K562 (cell line): ENCODE measurements around the gene PRKAG2. TPM values are rescaled to one million over a fixed set of nuclear protein-coding genes. Genes with fewer than 3 reads are reported as not detected.
A peak's percentile ranks its signal among the peaks of the same experiment; 100 is the strongest.

Experiments used
- ATF7 ChIP-seq: fragments of 450-650 bp; IDR thresholded peaks from 2 replicates; pipeline ENCODE4 v1.7.1; 2014; ENCODE audit warnings: mild to moderate bottlenecking, moderate library complexity
- CHCHD3 ChIP-seq: fragments of 250-450 bp; sonication (Bioruptor Pico); IDR thresholded peaks from 2 replicates; pipeline ENCODE4 v2.1.2; 2022; ENCODE audit warnings: mild to moderate bottlenecking
- CREB3L1 ChIP-seq: fragments of 450-650 bp; IDR thresholded peaks from 2 replicates; pipeline ENCODE4 v1.6.1; 2014; ENCODE audit warnings: low read depth, mild to moderate bottlenecking, moderate library complexity, borderline replicate concordance
- DMBX1 ChIP-seq: fragments of 250-450 bp; sonication (Bioruptor Pico); IDR thresholded peaks from 2 replicates; pipeline ENCODE4 v1.8.0; 2022; ENCODE audit warnings: inconsistent platforms, mild to moderate bottlenecking, moderate library complexity, borderline replicate concordance
- HCFC1 ChIP-seq: IDR thresholded peaks from 2 replicates; pipeline ENCODE4 v1.6.1; 2012; ENCODE audit warnings: low read depth, low read length, improper control_type of control experiment
- KLF6 ChIP-seq: fragments of 250-450 bp; sonication (Bioruptor Pico); IDR thresholded peaks from 2 replicates; pipeline ENCODE4 v1.4.0; 2020; ENCODE audit warnings: mild to moderate bottlenecking, moderate library complexity, borderline replicate concordance
- MEF2D ChIP-seq: conservative IDR thresholded peaks from 2 replicates; pipeline ENCODE4 v1.6.1; 2016; ENCODE audit warnings: low read depth, missing genetic modification characterization, missing compliant biosample characterization
- MEIS2 ChIP-seq: fragments of 450-650 bp; IDR thresholded peaks from 2 replicates; pipeline ENCODE4 v1.6.1; 2014; ENCODE audit warnings: mild to moderate bottlenecking; ENCODE audit not compliant: partially characterized antibody
- PREB ChIP-seq: sonication (generic); formaldehyde crosslinking; IDR thresholded peaks from 2 replicates; pipeline ENCODE4 v1.8.1; 2023; ENCODE audit warnings: mild to moderate bottlenecking, missing genetic modification reagents
- PURB ChIP-seq: sonication (generic); formaldehyde crosslinking; IDR thresholded peaks from 2 replicates; pipeline ENCODE4 v1.9.0; 2021; ENCODE audit warnings: low read depth, mild to moderate bottlenecking, missing genetic modification reagents
- SREBF1 ChIP-seq: fragments of 150-350 bp; IDR thresholded peaks from 2 replicates; pipeline ENCODE4 v1.6.1; 2014; ENCODE audit warnings: antibody characterized with exemption, low read depth, low read length, borderline replicate concordance
- ZBTB43 ChIP-seq: sonication (generic); formaldehyde crosslinking; IDR thresholded peaks from 2 replicates; pipeline ENCODE4 v1.8.0; 2023; ENCODE audit warnings: mild to moderate bottlenecking, missing genetic modification reagents
- ZBTB5 ChIP-seq: fragments of 450-650 bp; IDR thresholded peaks from 2 replicates; pipeline ENCODE4 v1.6.1; 2017; ENCODE audit warnings: antibody characterized with exemption
- ZEB2 ChIP-seq: fragments of 450-650 bp; IDR thresholded peaks from 2 replicates; pipeline ENCODE4 v1.6.1; 2016
- ZNF146 ChIP-seq: IDR thresholded peaks from one replicate; pipeline ENCODE4 v1.6.1; 2018; ENCODE audit warnings: missing compliant biosample characterization; ENCODE audit not compliant: unreplicated experiment
- ZNF354B ChIP-seq: fragments of 250-450 bp; sonication (Bioruptor Pico); IDR thresholded peaks from 2 replicates; pipeline ENCODE4 v1.4.0; 2020
- ZNF445 ChIP-seq: fragments of 250-450 bp; sonication (Bioruptor Pico); IDR thresholded peaks from 2 replicates; pipeline ENCODE4 v1.4.0; 2020; ENCODE audit warnings: low read depth, mild to moderate bottlenecking, moderate library complexity
- polyA plus RNA-seq, 8 experiments: library from polyadenylated mRNA; depleted of rRNA in 4 of 8; stranded (reverse) in 5 of 8; unstranded in 3 of 8; fragments of >200 nt; fragmentation: Nextera tagmentation in 2 of 8; fragmentation: Illumina TruSeq in 1 of 8; extraction: Ambion mirVana in 2 of 8; extraction: Trizol in 1 of 8; gene quantifications; 2 replicates each; pipeline versions ENCODE4 v1.2.1 to v1.2.3, GENCODE V29; 2011 to 2014; ENCODE audit warnings: inconsistent platforms in 1 of 8, missing spikeins in 1 of 8
- total RNA-seq, 7 experiments: library from RNA; depleted of rRNA in 6 of 7; stranded (reverse); fragments of >200 nt in 6 of 7; fragmentation: Illumina TruSeq in 2 of 7; extraction: Trizol in 2 of 7; gene quantifications; 2 replicates each; pipeline versions ENCODE4 v1.2.1 to v1.2.3, GENCODE V29; 2011 to 2021; ENCODE audit warnings: low replicate concordance in 1 of 7
- TF ChIP-seq, protein P1 (sequence below): fragments of 250-450 bp; sonication (Bioruptor Pico); IDR thresholded peaks from 2 replicates; pipeline ENCODE4 v1.5.0; 2020; ENCODE audit warnings: mild to moderate bottlenecking

The PRKAG2 gene
- total and polyA plus RNA-seq, 9 of the 15 experiments (the other 6 are each of a cell fraction or from before 2014, with no cell fraction given): 0.99 to 5.6 (median 3.3) TPM

GRCh38 chr7:151744656-151745638 is 132.0 kb downstream of the PRKAG2 start (continued):
- TF ChIP-seq PREB (no peak), ZNF445 (no peak), DMBX1 (CRISPR knock-in tag) (no peak), MEIS2 (peak; percentile 48), HCFC1 (no peak), ZBTB43 (CRISPR knock-in tag) (no peak), SREBF1 (no peak), CREB3L1 (peak; percentile 77), ZBTB5 (no peak), KLF6 (no peak), PURB (CRISPR knock-in tag) (no peak), ZNF354B (CRISPR knock-in tag) (no peak), ZNF146 (no peak), CHCHD3 (CRISPR knock-in tag) (no peak), ZEB2 (no peak), MEF2D (no peak), ATF7 (no peak)
- TF ChIP-seq, protein P1, sequence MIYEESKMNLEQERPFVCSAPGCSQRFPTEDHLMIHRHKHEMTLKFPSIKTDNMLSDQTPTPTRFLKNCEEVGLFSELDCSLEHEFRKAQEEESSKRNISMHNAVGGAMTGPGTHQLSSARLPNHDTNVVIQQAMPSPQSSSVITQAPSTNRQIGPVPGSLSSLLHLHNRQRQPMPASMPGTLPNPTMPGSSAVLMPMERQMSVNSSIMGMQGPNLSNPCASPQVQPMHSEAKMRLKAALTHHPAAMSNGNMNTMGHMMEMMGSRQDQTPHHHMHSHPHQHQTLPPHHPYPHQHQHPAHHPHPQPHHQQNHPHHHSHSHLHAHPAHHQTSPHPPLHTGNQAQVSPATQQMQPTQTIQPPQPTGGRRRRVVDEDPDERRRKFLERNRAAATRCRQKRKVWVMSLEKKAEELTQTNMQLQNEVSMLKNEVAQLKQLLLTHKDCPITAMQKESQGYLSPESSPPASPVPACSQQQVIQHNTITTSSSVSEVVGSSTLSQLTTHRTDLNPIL (CRISPR knock-in tag): no peak
